PC-3 (cell line): Measurements from ENCODE around the gene LIG1. TPM values are rescaled to one million over a fixed set of nuclear protein-coding genes. Genes with fewer than 3 reads are reported as not detected.

ENCODE experiments used
- ATAC-seq: fragments of 200-7000 bp; cut with Tn5 transposase; 2 replicates; pipeline ENCODE4 v1.9.1; 2020; ENCODE audit warnings: mild to moderate bottlenecking, moderate library complexity
- BruUV-seq: library from RNA; stranded (reverse); fragments of 400-500 nt; replicated peaks from 2 replicates; lab custom pipeline; 2021; lab: Mats Ljungman, UMichigan
- CTCF ChIA-PET: fragments of 300-600 bp; sonication (Branson Sonifier 250); formaldehyde crosslinking; loops from one replicate; lab custom pipeline; 2022; ENCODE audit warnings: antibody characterized with exemption; lab: Charles Lee
- POLR2A ChIA-PET: fragments of 300-600 bp; sonication (Branson Sonifier 250); formaldehyde crosslinking; loops from one replicate; lab custom pipeline; 2022; ENCODE audit warnings: antibody characterized with exemption; ENCODE audit not compliant: unreplicated experiment; lab: Charles Lee
- DNase-seq: peaks from one replicate; pipeline ENCODE4 v3.0.0-alpha.2; 2015
- H2AFZ ChIP-seq: fragments of 300-600 bp; sonication (generic); 2 replicates; pipeline ENCODE4 v1.6.0; 2016; ENCODE audit warnings: antibody characterized with exemption, low read length
- H3F3A ChIP-seq: fragments of 300-600 bp; sonication (generic); one replicate; pipeline ENCODE4 v1.6.0; 2017; ENCODE audit warnings: antibody characterized with exemption, low read length, control low read depth, mild to moderate bottlenecking; ENCODE audit not compliant: unreplicated experiment
- H3K27ac ChIP-seq: fragments of 300-600 bp; sonication (generic); 2 replicates; pipeline ENCODE4 v1.5.1; 2016; ENCODE audit warnings: mild to moderate bottlenecking, low read length
- H3K27me3 ChIP-seq: fragments of 300-600 bp; sonication (generic); 2 replicates; pipeline ENCODE4 v1.6.1; 2016; ENCODE audit warnings: low read length, mixed read lengths
- H3K36me3 ChIP-seq: fragments of 300-600 bp; sonication (generic); 2 replicates; pipeline ENCODE4 v1.6.1; 2016; ENCODE audit warnings: low read depth, mixed run types, low read length, mixed read lengths
- H3K4me1 ChIP-seq: fragments of 300-600 bp; sonication (generic); 2 replicates; pipeline ENCODE4 v1.5.1; 2016; ENCODE audit warnings: low read length; ENCODE audit not compliant: insufficient read depth
- H3K4me2 ChIP-seq: fragments of 300-600 bp; sonication (generic); 2 replicates; pipeline ENCODE4 v1.6.0; 2016; ENCODE audit warnings: low read length
- H3K4me3 ChIP-seq: fragments of 300-600 bp; sonication (generic); 2 replicates; pipeline ENCODE4 v1.5.1; 2016; ENCODE audit warnings: mild to moderate bottlenecking, low read length, mixed read lengths
- H3K79me2 ChIP-seq: fragments of 300-600 bp; sonication (generic); 2 replicates; pipeline ENCODE4 v1.6.1; 2017; ENCODE audit warnings: low read length, mixed read lengths
- H3K9ac ChIP-seq: fragments of 300-600 bp; sonication (generic); 2 replicates; pipeline ENCODE4 v1.6.0; 2016; ENCODE audit warnings: mild to moderate bottlenecking, low read length
- H3K9me2 ChIP-seq: fragments of 300-600 bp; sonication (generic); replicated peaks from 2 replicates; pipeline ENCODE4 v1.6.1; 2016; ENCODE audit warnings: mixed run types, low read length, mixed read lengths
- H3K9me3 ChIP-seq: fragments of 300-600 bp; sonication (generic); 2 replicates; pipeline ENCODE4 v1.6.1; 2016; ENCODE audit warnings: low read length, mixed read lengths
- H4K20me1 ChIP-seq: fragments of 300-600 bp; sonication (generic); 2 replicates; pipeline ENCODE4 v1.6.1; 2016; ENCODE audit warnings: low read length, mixed read lengths
- CTCF ChIP-seq: fragments of 300-600 bp; sonication (generic); conservative IDR thresholded peaks from 2 replicates; pipeline ENCODE4 v1.5.1; 2017; ENCODE audit warnings: antibody characterized with exemption, low read depth, mild to moderate bottlenecking, low read length
- EZH2 ChIP-seq: fragments of 300-600 bp; sonication (generic); IDR thresholded peaks from one replicate; pipeline ENCODE4 v1.6.1; 2017; ENCODE audit warnings: antibody characterized with exemption, mild to moderate bottlenecking, low read length; ENCODE audit not compliant: unreplicated experiment
- EZH2phosphoT487 ChIP-seq: fragments of 300-600 bp; sonication (generic); IDR thresholded peaks from 2 replicates; pipeline ENCODE4 v1.6.1; 2018; ENCODE audit warnings: mild to moderate bottlenecking, antibody characterized with exemption, low read length, borderline replicate concordance
- intact Hi-C: fragments of 100-400 bp; cut with micrococcal nuclease; formaldehyde crosslinking; loops from 2 replicates; pipeline ENCODE4 v1.9.0; 2023
- total RNA-seq: library from RNA; depleted of rRNA; stranded (reverse); fragments of >200 nt; gene quantifications from 2 replicates; pipeline ENCODE4 v1.2.3, GENCODE V29; 2014

LIG1 gene
- total RNA-seq, 1 experiment from 2014 or later: 67.5 TPM

- ChIA-PET POLR2A (interaction anchor here (0.6 kb wide), 1 partner anchor 7 kb away, joined by 3 read pairs; no protein-coding TSS in a partner anchor), CTCF (no interaction called here)
- H4K20me1 ChIP-seq: no peaks in the 10 kb centered on the region
- ATAC-seq (no peak), DNase-seq (no peak)
- H3K9ac ChIP-seq: no peak overlapping the region
- no peaks in the 10 kb centered on the region for H3K9me2 ChIP-seq
- TF ChIP-seq EZH2phosphoT487 (no peak), EZH2 (no peak), CTCF (no peak)
- H3K4me1 ChIP-seq: peaks cover 6% of the 10 kb centered on the region
- intact Hi-C loops: no loop called here
- H3K9me3 ChIP-seq: no peaks in the 10 kb centered on the region
- no TSS peak for BruUV-seq
- no peaks in the 10 kb centered on the region for H3K36me3 ChIP-seq
- H3K4me2 ChIP-seq: no peak overlapping the region
- H3K4me3 ChIP-seq: no peak overlapping the region
- no peaks in the 10 kb centered on the region for H3K79me2 ChIP-seq
- H2AFZ ChIP-seq: no peak overlapping the region
- H3K27me3 ChIP-seq: no peaks in the 10 kb centered on the region
- no peaks in the 10 kb centered on the region for H3F3A ChIP-seq
- H3K27ac ChIP-seq: no peak overlapping the region
Measured at GRCh38 chr19:48194844-48195830, 25.0 kb upstream of the LIG1 start.

GRCh38 chr19:48194041-48194843 is 24.1 kb upstream of the LIG1 start:
- H2AFZ ChIP-seq: no peak overlapping the region
- BruUV-seq: no TSS peak
- H3K9ac ChIP-seq: no peak overlapping the region
- TF ChIP-seq EZH2 (no peak), EZH2phosphoT487 (no peak)
- H3K27ac ChIP-seq: no peak overlapping the region
- ATAC-seq (no peak), DNase-seq (no peak)
- H3F3A ChIP-seq: no peaks in the 10 kb centered on the region
- H3K4me1 ChIP-seq: peaks cover 11% of the 10 kb centered on the region
- no peaks in the 10 kb centered on the region for H3K9me2 ChIP-seq
- H3K36me3 ChIP-seq: no peaks in the 10 kb centered on the region
- no peaks in the 10 kb centered on the region for H3K79me2 ChIP-seq
- no peak overlapping the region for H3K4me3 ChIP-seq
- ChIA-PET CTCF (no interaction called here), POLR2A (no interaction called here)
- H4K20me1 ChIP-seq: no peaks in the 10 kb centered on the region
- H3K27me3 ChIP-seq: no peaks in the 10 kb centered on the region
- intact Hi-C loops: no loop called here
- no peak overlapping the region for H3K4me2 ChIP-seq
- no peaks in the 10 kb centered on the region for H3K9me3 ChIP-seq

DNA sequence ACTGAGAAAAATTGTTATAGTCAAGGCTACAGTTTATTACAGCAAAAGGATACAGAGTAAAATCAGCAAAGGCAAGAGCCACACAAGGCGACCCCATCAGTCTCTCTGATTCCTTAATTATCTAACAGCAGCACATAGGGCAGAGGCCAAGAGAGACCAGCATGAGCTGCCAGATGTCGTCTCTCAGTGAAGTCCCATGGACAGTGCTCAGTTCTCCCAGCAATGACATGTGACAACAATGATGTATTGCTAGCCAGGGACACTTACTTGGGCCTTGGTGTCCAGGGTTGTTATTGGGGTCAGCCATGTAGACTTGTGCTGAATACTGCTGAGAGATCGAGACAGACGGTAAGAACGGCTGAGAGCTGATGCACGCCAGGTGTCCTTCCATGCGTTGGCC is 22.6 kb upstream of the LIG1 start:
- DNase-seq: no peak
- no peak overlapping the region for H3K27ac ChIP-seq
- no peak overlapping the region for H3K4me3 ChIP-seq
- ChIA-PET CTCF (no interaction called here), POLR2A (no interaction called here)
- no peaks in the 10 kb centered on the region for H3K27me3 ChIP-seq
- no peak overlapping the region for H3K4me2 ChIP-seq
- no peaks in the 10 kb centered on the region for H3K36me3 ChIP-seq
- no peaks in the 10 kb centered on the region for H4K20me1 ChIP-seq
- H3K9ac ChIP-seq: no peak overlapping the region
- no peaks in the 10 kb centered on the region for H3K9me2 ChIP-seq
- no peaks in the 10 kb centered on the region for H3F3A ChIP-seq
- no peaks in the 10 kb centered on the region for H3K9me3 ChIP-seq
- peaks cover 11% of the 10 kb centered on the region for H3K4me1 ChIP-seq
- BruUV-seq: no TSS peak
- H2AFZ ChIP-seq: no peak overlapping the region
- intact Hi-C loops: no loop called here
- H3K79me2 ChIP-seq: no peaks in the 10 kb centered on the region
- ATAC-seq: no peak
- TF ChIP-seq EZH2phosphoT487: no peak
- TF ChIP-seq EZH2: no peak
- TF ChIP-seq CTCF: no peak
